ENCODE data around the gene FCGR3A. TPM values are rescaled to one million over a fixed set of nuclear protein-coding genes. Genes with fewer than 3 reads are reported as not detected.
"Not testable (repeated sequence)": the region's sequence is repeated elsewhere in the genome, so short reads cannot be mapped to it uniquely, and the experiment has no call there.

FCGR3A gene
- total and polyA plus RNA-seq, 2 of the 4 experiments (the other 2 are of a cell fraction): not detected

DNA sequence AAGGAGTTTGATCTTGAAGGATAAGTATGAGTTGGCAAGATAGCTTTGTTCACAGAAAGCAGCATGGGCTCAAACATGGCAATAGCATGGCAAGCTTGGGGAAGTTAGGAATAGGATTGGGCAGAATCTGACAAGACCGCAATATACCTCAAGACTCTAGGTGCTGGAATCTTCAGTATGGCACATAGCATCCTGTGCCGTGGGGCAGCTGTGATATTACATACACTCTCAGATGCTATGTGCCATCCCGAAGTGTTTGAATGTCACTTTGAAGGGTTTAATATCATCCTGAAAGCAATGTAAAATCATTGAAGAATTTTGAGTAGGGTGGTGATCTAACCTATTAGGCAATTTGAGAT lies 17.0 kb upstream of the FCGR3A start:
- H3K56ac ChIP-seq (ENCODE audit: extremely low read depth, insufficient read depth, low read length); ATAC-seq (ENCODE audit: low read depth); H3K27me3 ChIP-seq (ENCODE audit: control insufficient read depth, insufficient read depth, low read length); H3K9me1 ChIP-seq (ENCODE audit: insufficient read depth, low read length); DNase-seq; H3K36me3 ChIP-seq (ENCODE audit: control insufficient read depth, insufficient read depth, low read length); H3K4me3 ChIP-seq (ENCODE audit: insufficient read depth, low read depth, low read length); BruUV-seq (replicated peaks); H2BK120ac ChIP-seq (ENCODE audit: low read depth, low read length); H4K20me1 ChIP-seq (ENCODE audit: insufficient read depth, low read length); H2BK20ac ChIP-seq (ENCODE audit: low read depth, low read length); H2AFZ ChIP-seq (replicated peaks; ENCODE audit: low read length, poor library complexity); H2BK5ac ChIP-seq (ENCODE audit: low read depth, low read length, poor library complexity, severe bottlenecking); H3K79me1 ChIP-seq (ENCODE audit: low read depth in 1 of 2, low read length in 2 of 2); H4K8ac ChIP-seq (ENCODE audit: low read depth in 2 of 2, low read length in 2 of 2); in situ Hi-C loops (cut with MboI; ENCODE audit: low sequenced_read_pairs); H3K23ac ChIP-seq (ENCODE audit: low read depth, low read length); H2AK9ac ChIP-seq (replicated peaks; ENCODE audit: low read depth, low read length, poor library complexity); H3K9me3 ChIP-seq (ENCODE audit: control insufficient read depth, insufficient read depth, low read length); H4K91ac ChIP-seq (ENCODE audit: insufficient read depth, low read depth, low read length); H3K9ac ChIP-seq (ENCODE audit: low read depth, low read length); H3K14ac ChIP-seq (replicated peaks; ENCODE audit: low read depth, low read length); H2BK15ac ChIP-seq (ENCODE audit: low read depth, low read length); dilution Hi-C loops (cut with HindIII; ENCODE audit: low sequenced_read_pairs, unreplicated experiment); H2AK5ac ChIP-seq (ENCODE audit: low read depth, low read length); POLR2A ChIA-PET (ENCODE audit: unreplicated experiment); CTCF ChIA-PET; H4K5ac ChIP-seq (ENCODE audit: low read depth, low read length); H3K4ac ChIP-seq (ENCODE audit: low read depth, low read length); H3K4me2 ChIP-seq (ENCODE audit: low read depth, low read length); H3K27ac ChIP-seq (ENCODE audit: insufficient read depth, low read length); H3K4me1 ChIP-seq (ENCODE audit: control insufficient read depth, insufficient read depth, low read length); H3K18ac ChIP-seq (ENCODE audit: low read depth, low read length): not testable (repeated sequence)
- intact Hi-C loops (cut with micrococcal nuclease): loop anchor here (10.0 kb wide), 1 partner anchor 168 kb away; no protein-coding TSS in a partner anchor
- no CpG with 5 or more reads among the region's 3 CpGs for WGBS, 2 experiments (ENCODE audit: extremely low coverage in 2 of 2, insufficient read length in 1 of 2)

DNA sequence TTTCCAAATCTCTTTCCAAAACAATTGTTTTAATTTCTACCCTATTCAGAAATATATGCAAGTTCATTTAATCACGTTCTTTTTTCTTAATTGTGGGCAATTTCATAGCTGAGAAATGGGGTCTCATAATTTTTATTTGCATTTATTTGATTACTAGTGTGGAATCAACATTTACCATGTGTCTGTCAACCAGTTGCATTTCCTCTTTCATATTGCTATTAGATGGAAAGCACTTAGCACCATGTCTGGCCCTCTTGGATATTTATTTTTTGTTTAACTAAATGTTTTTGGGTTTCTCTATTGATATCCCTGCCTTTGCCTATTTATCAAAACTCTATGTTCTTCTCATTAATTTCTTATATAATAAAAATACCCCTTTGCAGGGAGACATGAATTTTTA lies 13.9 kb upstream of the FCGR3A start:
- H2AFZ ChIP-seq (replicated peaks; ENCODE audit: low read length, poor library complexity); H2BK15ac ChIP-seq (ENCODE audit: low read depth, low read length); H2AK5ac ChIP-seq (ENCODE audit: low read depth, low read length); H2AK9ac ChIP-seq (replicated peaks; ENCODE audit: low read depth, low read length, poor library complexity); H4K91ac ChIP-seq (ENCODE audit: insufficient read depth, low read depth, low read length); H4K20me1 ChIP-seq (ENCODE audit: insufficient read depth, low read length); ATAC-seq (ENCODE audit: low read depth); H4K5ac ChIP-seq (ENCODE audit: low read depth, low read length); H3K36me3 ChIP-seq (ENCODE audit: control insufficient read depth, insufficient read depth, low read length); H3K18ac ChIP-seq (ENCODE audit: low read depth, low read length); H3K9me3 ChIP-seq (ENCODE audit: control insufficient read depth, insufficient read depth, low read length); H3K56ac ChIP-seq (ENCODE audit: extremely low read depth, insufficient read depth, low read length); H3K9me1 ChIP-seq (ENCODE audit: insufficient read depth, low read length); CTCF ChIA-PET; POLR2A ChIA-PET (ENCODE audit: unreplicated experiment); H4K8ac ChIP-seq (ENCODE audit: low read depth in 2 of 2, low read length in 2 of 2); H3K4me2 ChIP-seq (ENCODE audit: low read depth, low read length); in situ Hi-C loops (cut with MboI; ENCODE audit: low sequenced_read_pairs); H3K14ac ChIP-seq (replicated peaks; ENCODE audit: low read depth, low read length); H3K4ac ChIP-seq (ENCODE audit: low read depth, low read length); H2BK120ac ChIP-seq (ENCODE audit: low read depth, low read length); H3K79me1 ChIP-seq (ENCODE audit: low read depth in 1 of 2, low read length in 2 of 2); BruUV-seq (replicated peaks); H2BK5ac ChIP-seq (ENCODE audit: low read depth, low read length, poor library complexity, severe bottlenecking); H3K27me3 ChIP-seq (ENCODE audit: control insufficient read depth, insufficient read depth, low read length); DNase-seq; H3K9ac ChIP-seq (ENCODE audit: low read depth, low read length); H3K27ac ChIP-seq (ENCODE audit: insufficient read depth, low read length); H3K23ac ChIP-seq (ENCODE audit: low read depth, low read length); H3K4me1 ChIP-seq (ENCODE audit: control insufficient read depth, insufficient read depth, low read length); dilution Hi-C loops (cut with HindIII; ENCODE audit: low sequenced_read_pairs, unreplicated experiment); H3K4me3 ChIP-seq (ENCODE audit: insufficient read depth, low read depth, low read length); H2BK20ac ChIP-seq (ENCODE audit: low read depth, low read length): not testable (repeated sequence)
- WGBS, 2 experiments (ENCODE audit: extremely low coverage in 2 of 2, insufficient read length in 1 of 2): no CpG with 5 or more reads among the region's 1 CpG
- intact Hi-C loops (cut with micrococcal nuclease): loop anchor here (10.0 kb wide), 1 partner anchor 171 kb away; no protein-coding TSS in a partner anchor

All from IMR-90 (cell line).